H1 (cell line): ENCODE data around the gene SENP7. TPM values are rescaled to one million over a fixed set of nuclear protein-coding genes. Genes with fewer than 3 reads are reported as not detected.

ENCODE experiments used
- CTCF ChIP-seq, 3 experiments: IDR thresholded peaks; 1 replicate in 2 of 3; 2 replicates in 1 of 3; pipeline versions ENCODE4 v1.5.1 to v1.6.1; 2011; ENCODE audit warnings: low read length in 3 of 3, mild to moderate bottlenecking in 3 of 3, inconsistent platforms in 2 of 3, low read depth in 1 of 3, moderate library complexity in 1 of 3; ENCODE audit not compliant: insufficient read depth in 1 of 3; ENCODE audit errors: control extremely low read depth in 1 of 3
- EP300 ChIP-seq, 2 experiments: IDR thresholded peaks; 1 replicate in 1 of 2; 2 replicates in 1 of 2; pipeline ENCODE4 v1.6.1; 2011 to 2012; ENCODE audit warnings: low read depth in 2 of 2, low read length in 2 of 2, mild to moderate bottlenecking in 2 of 2, borderline replicate concordance in 1 of 2, inconsistent platforms in 1 of 2, moderate library complexity in 1 of 2
- EZH2 ChIP-seq: fragments of 200-600 bp; sonication (generic); IDR thresholded peaks from 2 replicates; pipeline ENCODE4 v1.7.1; 2012; ENCODE audit warnings: low read depth, mild to moderate bottlenecking, moderate library complexity, low read length, inconsistent platforms; ENCODE audit not compliant: severe bottlenecking
- NRF1 ChIP-seq: IDR thresholded peaks from 2 replicates; pipeline ENCODE4 v1.6.1; 2011; ENCODE audit warnings: mild to moderate bottlenecking, low read depth, low read length, improper control_type of control experiment
- SP1 ChIP-seq: IDR thresholded peaks from 2 replicates; pipeline ENCODE4 v1.6.1; 2011; ENCODE audit warnings: low read depth, low read length
- SUZ12 ChIP-seq: fragments of 200-600 bp; sonication (generic); IDR thresholded peaks from 2 replicates; pipeline ENCODE4 v1.6.1; 2012; ENCODE audit warnings: mild to moderate bottlenecking, inconsistent platforms, low read length, moderate library complexity, mixed read lengths
- polyA plus RNA-seq, 7 experiments: library from polyadenylated mRNA; depleted of rRNA in 3 of 7; stranded (reverse) in 5 of 7; unstranded in 2 of 7; fragments of >200 nt in 5 of 7; fragments of 200-250 nt in 2 of 7; gene quantifications; 1 replicate in 5 of 7; 2 replicates in 1 of 7; 4 replicates in 1 of 7; pipeline versions ENCODE4 v1.2.1 to v1.2.3, GENCODE V29; 2011 to 2013; ENCODE audit warnings: missing spikeins in 2 of 7, mixed read lengths in 2 of 7
- total RNA-seq: library from RNA; stranded (reverse); fragmentation: NEBNext Ultra II Directional; extraction: Animal tissue kit (Norgen Biotek cat#: 25700); gene quantifications from 2 replicates; pipeline ENCODE4 v1.2.1, GENCODE V29; 2021

SENP7 gene
- total and polyA plus RNA-seq, 2 of the 8 experiments (the other 6 are each of a cell fraction or from before 2014, with no cell fraction given): 2.8 to 7.8 TPM

GRCh38 chr3:101319531-101319930, 193.5 kb downstream of the SENP7 start (continued):
- TF ChIP-seq CTCF (IDR thresholded peaks at IDR 0.05; ENCODE audit: control extremely low read depth in 1 of 3, insufficient read depth in 1 of 3, low read depth in 1 of 3, low read length in 3 of 3) (no peak), EP300 (IDR thresholded peaks at IDR 0.05; ENCODE audit: borderline replicate concordance in 1 of 2, low read depth in 2 of 2, low read length in 2 of 2) (no peak), SP1 (no peak), SUZ12 (no peak), EZH2 (no peak), NRF1 (no peak)
